Measurements from ENCODE around the gene CUTA. TPM values are rescaled to one million over a fixed set of nuclear protein-coding genes. Genes with fewer than 3 reads are reported as not detected.
"Not testable (repeated sequence)": the region's sequence is repeated elsewhere in the genome, so short reads cannot be mapped to it uniquely, and the experiment has no call there.

The CUTA gene
- total RNA-seq, 2 experiments from 2014 or later: 176 to 185 TPM

GRCh38 chr6:33375143-33375671, 42.7 kb downstream of the CUTA start:
- Mint-ChIP-seq H3K9me3 (no peaks in the 10 kb centered on the region), H3K4me3 (no peak overlapping the region), H3K36me3 (ENCODE audit: low read depth) (no peaks in the 10 kb centered on the region), H3K27ac (no peak overlapping the region), H3K4me1 (ENCODE audit: low read depth) (peaks cover 10% of the 10 kb centered on the region), H3K27me3 (no peaks in the 10 kb centered on the region)
- intact Hi-C loops (cut with DNase I, micrococcal nuclease): loop anchor here in 1 of 2 experiments (10.0 kb wide), 1 partner anchor 230 kb away; no protein-coding TSS in a partner anchor
- ATAC-seq (ENCODE audit: poor library complexity): no peak
- CTCF ChIA-PET: no interaction called here
- H3K4me3 ChIP-seq (ENCODE audit: low read length): no peak overlapping the region
- POLR2A ChIA-PET: interaction anchor here (1.6 to 1.7 kb wide), 2 partner anchors 30 to 31 kb away, joined by 4 read pairs; no protein-coding TSS in a partner anchor
- H3K9me3 ChIP-seq (ENCODE audit: control insufficient read depth in 1 of 2, insufficient read depth in 1 of 2, low read length in 2 of 2): no peaks in the 10 kb centered on the region
- TF ChIP-seq, protein P1, sequence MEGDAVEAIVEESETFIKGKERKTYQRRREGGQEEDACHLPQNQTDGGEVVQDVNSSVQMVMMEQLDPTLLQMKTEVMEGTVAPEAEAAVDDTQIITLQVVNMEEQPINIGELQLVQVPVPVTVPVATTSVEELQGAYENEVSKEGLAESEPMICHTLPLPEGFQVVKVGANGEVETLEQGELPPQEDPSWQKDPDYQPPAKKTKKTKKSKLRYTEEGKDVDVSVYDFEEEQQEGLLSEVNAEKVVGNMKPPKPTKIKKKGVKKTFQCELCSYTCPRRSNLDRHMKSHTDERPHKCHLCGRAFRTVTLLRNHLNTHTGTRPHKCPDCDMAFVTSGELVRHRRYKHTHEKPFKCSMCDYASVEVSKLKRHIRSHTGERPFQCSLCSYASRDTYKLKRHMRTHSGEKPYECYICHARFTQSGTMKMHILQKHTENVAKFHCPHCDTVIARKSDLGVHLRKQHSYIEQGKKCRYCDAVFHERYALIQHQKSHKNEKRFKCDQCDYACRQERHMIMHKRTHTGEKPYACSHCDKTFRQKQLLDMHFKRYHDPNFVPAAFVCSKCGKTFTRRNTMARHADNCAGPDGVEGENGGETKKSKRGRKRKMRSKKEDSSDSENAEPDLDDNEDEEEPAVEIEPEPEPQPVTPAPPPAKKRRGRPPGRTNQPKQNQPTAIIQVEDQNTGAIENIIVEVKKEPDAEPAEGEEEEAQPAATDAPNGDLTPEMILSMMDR (IDR thresholded peaks at IDR 0.05): no peak
- H3K27me3 ChIP-seq (ENCODE audit: control insufficient read depth in 1 of 2, insufficient read depth in 2 of 2, low read length in 2 of 2): no peaks in the 10 kb centered on the region
- H3K36me3 ChIP-seq (ENCODE audit: insufficient read depth, low read length): no peaks in the 10 kb centered on the region
- peaks cover 6% of the 10 kb centered on the region for H3K4me1 ChIP-seq (ENCODE audit: insufficient read depth, low read length)
- H3K27ac ChIP-seq (ENCODE audit: low read depth in 1 of 2, low read length in 2 of 2): no peak overlapping the region
- DNase-seq: no peak

GRCh38 chr6:33373960-33374910, 43.7 kb downstream of the CUTA start:
- Histone ChIP-seq H3K27ac (ENCODE audit: low read depth in 1 of 2, low read length in 2 of 2) (no peak overlapping the region), H3K27me3 (ENCODE audit: control insufficient read depth in 1 of 2, insufficient read depth in 2 of 2, low read length in 2 of 2) (no peaks in the 10 kb centered on the region), H3K9me3 (ENCODE audit: control insufficient read depth in 1 of 2, insufficient read depth in 1 of 2, low read length in 2 of 2) (no peaks in the 10 kb centered on the region), H3K36me3 (ENCODE audit: insufficient read depth, low read length) (no peaks in the 10 kb centered on the region), H3K4me1 (ENCODE audit: insufficient read depth, low read length) (peaks cover 6% of the 10 kb centered on the region), H3K4me3 (ENCODE audit: low read length) (no peak overlapping the region)
- CTCF ChIA-PET: interaction anchor here (1.0 kb wide), 1 partner anchor 12 kb away, joined by 3 read pairs; no protein-coding TSS in a partner anchor
- TF ChIP-seq, protein P1 (IDR thresholded peaks at IDR 0.05): no peak
- H3K36me3 Mint-ChIP-seq (ENCODE audit: low read depth): no peaks in the 10 kb centered on the region
- peaks cover 10% of the 10 kb centered on the region for H3K4me1 Mint-ChIP-seq (ENCODE audit: low read depth)
- intact Hi-C loops (cut with DNase I, micrococcal nuclease): loop anchor here in 1 of 2 experiments (10.0 kb wide), 1 partner anchor 229 kb away; no protein-coding TSS in a partner anchor
- H3K27me3 Mint-ChIP-seq: no peaks in the 10 kb centered on the region
- POLR2A ChIA-PET: interaction anchor here (0.5 to 1.7 kb wide), 4 partner anchors 29 to 192 kb away, joined by 3 to 4 read pairs (median 4); no protein-coding TSS in a partner anchor
- no peaks in the 10 kb centered on the region for H3K9me3 Mint-ChIP-seq
- ATAC-seq (ENCODE audit: poor library complexity) (no peak), DNase-seq (peak in 1 of 14 experiments; percentile 43)
- peak overlapping the region; percentile 65 for H3K27ac Mint-ChIP-seq
- H3K4me3 Mint-ChIP-seq: no peak overlapping the region

DNA sequence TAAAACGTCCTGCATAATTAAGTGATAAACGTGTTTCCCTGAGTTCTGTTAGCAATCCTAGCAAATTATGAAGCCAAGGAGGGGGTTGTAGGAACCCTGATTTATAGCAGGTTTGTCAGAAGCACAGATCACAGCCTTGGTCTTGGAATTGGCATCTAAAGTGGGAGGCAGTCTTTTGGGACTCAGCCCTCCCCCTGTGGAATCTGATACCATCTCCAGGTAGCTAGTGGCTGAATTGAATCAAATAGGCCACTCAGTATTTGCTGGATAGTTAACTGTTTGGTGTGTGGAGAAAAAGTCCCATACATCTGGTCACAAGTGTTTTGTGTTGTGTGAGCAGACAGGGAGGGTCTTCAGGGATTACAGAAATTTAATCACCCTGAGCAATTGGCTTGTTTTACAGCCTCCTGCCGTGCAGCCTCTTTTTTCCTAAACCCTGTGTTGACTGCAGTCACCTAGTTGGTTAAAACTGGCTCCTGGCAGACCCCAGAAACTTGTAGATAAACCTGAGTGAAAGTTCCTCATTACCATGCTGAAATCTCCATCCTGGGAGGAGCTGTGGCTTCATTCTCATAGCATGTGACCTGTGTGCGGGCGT, 45.3 kb downstream of the CUTA start:
- Mint-ChIP-seq H3K4me3 (no peak overlapping the region), H3K9me3 (no peaks in the 10 kb centered on the region), H3K27me3 (no peaks in the 10 kb centered on the region), H3K36me3 (ENCODE audit: low read depth) (no peaks in the 10 kb centered on the region), H3K4me1 (ENCODE audit: low read depth) (peaks cover 10% of the 10 kb centered on the region), H3K27ac (no peak overlapping the region)
- Histone ChIP-seq H3K9me3 (ENCODE audit: control insufficient read depth in 1 of 2, insufficient read depth in 1 of 2, low read length in 2 of 2) (no peaks in the 10 kb centered on the region), H3K27ac (ENCODE audit: low read depth in 1 of 2, low read length in 2 of 2) (no peak overlapping the region), H3K36me3 (ENCODE audit: insufficient read depth, low read length) (no peaks in the 10 kb centered on the region), H3K27me3 (ENCODE audit: control insufficient read depth in 1 of 2, insufficient read depth in 2 of 2, low read length in 2 of 2) (no peaks in the 10 kb centered on the region), H3K4me1 (ENCODE audit: insufficient read depth, low read length) (peaks cover 6% of the 10 kb centered on the region), H3K4me3 (ENCODE audit: low read length) (no peak overlapping the region)
- ChIA-PET POLR2A (no interaction called here), CTCF (no interaction called here)
- TF ChIP-seq, protein P1 (IDR thresholded peaks at IDR 0.05): no peak
- ATAC-seq (ENCODE audit: poor library complexity) (no peak), DNase-seq (no peak)
- intact Hi-C loops (cut with DNase I, micrococcal nuclease): loop anchor here in 1 of 2 experiments (10.0 kb wide), 1 partner anchor 228 kb away; no protein-coding TSS in a partner anchor

DNA sequence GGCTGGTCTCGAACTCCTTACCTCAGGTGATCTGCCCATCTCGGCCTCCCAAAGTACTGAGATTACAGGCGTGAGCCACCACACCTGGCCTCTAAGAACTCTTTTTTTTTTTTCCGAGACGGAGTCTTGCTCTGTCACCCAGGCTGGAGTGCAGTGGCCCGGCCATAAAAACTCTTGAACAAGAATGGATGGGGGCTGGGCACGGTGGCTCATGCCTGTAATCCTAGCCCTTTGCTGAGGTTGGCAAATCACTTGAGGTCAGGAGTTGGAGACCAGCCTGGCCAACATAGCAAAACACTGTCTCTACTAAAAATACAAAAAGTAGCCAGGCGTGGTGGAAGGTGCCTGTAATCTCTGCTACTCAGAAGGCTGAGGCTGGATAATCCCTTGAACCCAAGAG, 46.0 kb downstream of the CUTA start:
- H3K9me3 Mint-ChIP-seq; H3K4me3 Mint-ChIP-seq; H3K9me3 ChIP-seq (ENCODE audit: control insufficient read depth in 1 of 2, insufficient read depth in 1 of 2, low read length in 2 of 2); H3K27me3 ChIP-seq (ENCODE audit: control insufficient read depth in 1 of 2, insufficient read depth in 2 of 2, low read length in 2 of 2); H3K27ac ChIP-seq (ENCODE audit: low read depth in 1 of 2, low read length in 2 of 2); H3K4me3 ChIP-seq (ENCODE audit: low read length); H3K36me3 Mint-ChIP-seq (ENCODE audit: low read depth); H3K27me3 Mint-ChIP-seq; H3K4me1 ChIP-seq (ENCODE audit: insufficient read depth, low read length); H3K27ac Mint-ChIP-seq; DNase-seq; CTCF ChIA-PET; POLR2A ChIA-PET; ATAC-seq (ENCODE audit: poor library complexity); H3K36me3 ChIP-seq (ENCODE audit: insufficient read depth, low read length): not testable (repeated sequence)
- intact Hi-C loops (cut with DNase I, micrococcal nuclease): loop anchor here in 1 of 2 experiments (10.0 kb wide), 1 partner anchor 227 kb away; no protein-coding TSS in a partner anchor
- peaks cover 10% of the 10 kb centered on the region for H3K4me1 Mint-ChIP-seq (ENCODE audit: low read depth)
